ENCODE measurements around the gene ADAMTS14.

The ADAMTS14 gene

DNA sequence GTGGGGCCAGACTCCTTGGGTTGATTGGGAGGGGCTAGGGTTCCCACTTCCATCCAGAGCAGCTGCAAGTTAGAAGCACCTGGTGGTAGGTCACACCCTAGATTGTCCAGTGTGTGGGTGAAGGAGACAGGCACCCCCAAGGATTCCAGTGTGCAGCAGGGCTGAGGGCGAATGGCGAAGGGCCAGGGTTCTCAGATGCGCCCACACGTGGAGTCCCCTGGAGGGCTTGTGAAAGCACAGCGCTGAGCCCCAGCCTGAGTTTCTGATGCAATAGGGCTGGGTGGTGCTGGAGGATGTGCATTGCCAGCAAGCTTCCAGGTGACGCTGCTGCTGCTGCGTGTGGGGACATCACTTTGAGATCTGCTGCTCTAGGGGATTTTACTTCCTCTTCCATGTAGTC lies 87.5 kb downstream of the ADAMTS14 start:
- no peak overlapping the region for H3K9ac ChIP-seq (ENCODE audit: insufficient read length, low read depth)
- no peak overlapping the region for H3K4me3 ChIP-seq (ENCODE audit: insufficient read length, low read depth)
- H3K4me1 ChIP-seq (ENCODE audit: insufficient read depth, insufficient read length), result peaks cover 17% of the 10 kb centered on the region
- H3K27me3 ChIP-seq (ENCODE audit: insufficient read depth, insufficient read length), result no peaks in the 10 kb centered on the region
- H3K9me3 ChIP-seq (ENCODE audit: insufficient read depth, low read length), result no peaks in the 10 kb centered on the region
- no peaks in the 10 kb centered on the region for H3K36me3 ChIP-seq (ENCODE audit: insufficient read depth, insufficient read length, low read length)
- DNase-seq (ENCODE audit: low read depth, low spot score), result no peak
- TF ChIP-seq SUZ12 (IDR thresholded peaks at IDR 0.05; ENCODE audit: extremely low read depth, insufficient read depth, insufficient read length) (no peak), ZNF274 (IDR thresholded peaks at IDR 0.05; ENCODE audit: low read depth, low read length) (no peak), YY1 (IDR thresholded peaks at IDR 0.05; ENCODE audit: insufficient read depth, insufficient read length) (no peak)

DNA sequence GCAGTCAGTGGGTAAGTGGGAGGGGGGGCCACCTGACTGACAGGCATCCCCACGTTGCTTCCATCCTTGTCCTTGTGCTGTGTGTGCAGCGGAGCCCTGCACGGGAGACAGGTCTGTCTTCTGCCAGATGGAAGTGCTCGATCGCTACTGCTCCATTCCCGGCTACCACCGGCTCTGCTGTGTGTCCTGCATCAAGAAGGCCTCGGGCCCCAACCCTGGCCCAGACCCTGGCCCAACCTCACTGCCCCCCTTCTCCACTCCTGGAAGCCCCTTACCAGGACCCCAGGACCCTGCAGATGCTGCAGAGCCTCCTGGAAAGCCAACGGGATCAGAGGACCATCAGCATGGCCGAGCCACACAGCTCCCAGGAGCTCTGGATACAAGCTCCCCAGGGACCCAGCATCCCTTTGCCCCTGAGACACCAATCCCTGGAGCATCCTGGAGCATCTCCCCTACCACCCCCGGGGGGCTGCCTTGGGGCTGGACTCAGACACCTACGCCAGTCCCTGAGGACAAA lies 88.0 kb downstream of the ADAMTS14 start:
- H3K36me3 ChIP-seq (ENCODE audit: insufficient read depth, insufficient read length, low read length), result no peaks in the 10 kb centered on the region
- H3K4me3 ChIP-seq (ENCODE audit: insufficient read length, low read depth), result no peak overlapping the region
- no peaks in the 10 kb centered on the region for H3K27me3 ChIP-seq (ENCODE audit: insufficient read depth, insufficient read length)
- H3K9ac ChIP-seq (ENCODE audit: insufficient read length, low read depth), result no peak overlapping the region
- TF ChIP-seq SUZ12 (IDR thresholded peaks at IDR 0.05; ENCODE audit: extremely low read depth, insufficient read depth, insufficient read length) (no peak), YY1 (IDR thresholded peaks at IDR 0.05; ENCODE audit: insufficient read depth, insufficient read length) (no peak), ZNF274 (IDR thresholded peaks at IDR 0.05; ENCODE audit: low read depth, low read length) (no peak)
- no peak for DNase-seq (ENCODE audit: low read depth, low spot score)
- peaks cover 17% of the 10 kb centered on the region for H3K4me1 ChIP-seq (ENCODE audit: insufficient read depth, insufficient read length)
- no peaks in the 10 kb centered on the region for H3K9me3 ChIP-seq (ENCODE audit: insufficient read depth, low read length)

DNA sequence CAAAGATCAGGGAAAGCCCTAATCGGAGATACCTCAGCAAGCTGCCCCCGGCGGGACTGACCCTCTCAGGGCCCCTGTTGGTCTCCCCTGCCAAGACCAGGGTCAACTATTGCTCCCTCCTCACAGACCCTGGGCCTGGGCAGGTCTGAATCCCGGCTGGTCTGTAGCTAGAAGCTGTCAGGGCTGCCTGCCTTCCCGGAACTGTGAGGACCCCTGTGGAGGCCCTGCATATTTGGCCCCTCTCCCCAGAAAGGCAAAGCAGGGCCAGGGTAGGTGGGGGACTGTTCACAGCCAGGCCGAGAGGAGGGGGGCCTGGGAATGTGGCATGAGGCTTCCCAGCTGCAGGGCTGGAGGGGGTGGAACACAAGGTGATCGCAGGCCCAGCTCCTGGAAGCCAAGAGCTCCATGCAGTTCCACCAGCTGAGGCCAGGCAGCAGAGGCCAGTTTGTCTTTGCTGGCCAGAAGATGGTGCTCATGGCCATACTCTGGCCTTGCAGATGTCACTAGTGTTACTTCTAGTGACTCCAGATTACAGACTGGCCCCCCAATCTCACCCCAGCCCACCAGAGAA lies 88.8 kb downstream of the ADAMTS14 start:
- Histone ChIP-seq H3K4me3 (ENCODE audit: insufficient read length, low read depth) (no peak overlapping the region), H3K9me3 (ENCODE audit: insufficient read depth, low read length) (peaks cover 8% of the 10 kb centered on the region; the same call in 1 of the 2 replicates), H3K27me3 (ENCODE audit: insufficient read depth, insufficient read length) (no peaks in the 10 kb centered on the region), H3K4me1 (ENCODE audit: insufficient read depth, insufficient read length) (peaks cover 17% of the 10 kb centered on the region), H3K9ac (ENCODE audit: insufficient read length, low read depth) (peak overlapping the region; percentile 56), H3K36me3 (ENCODE audit: insufficient read depth, insufficient read length, low read length) (no peaks in the 10 kb centered on the region)
- TF ChIP-seq YY1 (IDR thresholded peaks at IDR 0.05; ENCODE audit: insufficient read depth, insufficient read length), result no peak
- no peak for TF ChIP-seq SUZ12 (IDR thresholded peaks at IDR 0.05; ENCODE audit: extremely low read depth, insufficient read depth, insufficient read length)
- TF ChIP-seq ZNF274 (IDR thresholded peaks at IDR 0.05; ENCODE audit: low read depth, low read length), result no peak
- DNase-seq (ENCODE audit: low read depth, low spot score), result peak; percentile 42

DNA sequence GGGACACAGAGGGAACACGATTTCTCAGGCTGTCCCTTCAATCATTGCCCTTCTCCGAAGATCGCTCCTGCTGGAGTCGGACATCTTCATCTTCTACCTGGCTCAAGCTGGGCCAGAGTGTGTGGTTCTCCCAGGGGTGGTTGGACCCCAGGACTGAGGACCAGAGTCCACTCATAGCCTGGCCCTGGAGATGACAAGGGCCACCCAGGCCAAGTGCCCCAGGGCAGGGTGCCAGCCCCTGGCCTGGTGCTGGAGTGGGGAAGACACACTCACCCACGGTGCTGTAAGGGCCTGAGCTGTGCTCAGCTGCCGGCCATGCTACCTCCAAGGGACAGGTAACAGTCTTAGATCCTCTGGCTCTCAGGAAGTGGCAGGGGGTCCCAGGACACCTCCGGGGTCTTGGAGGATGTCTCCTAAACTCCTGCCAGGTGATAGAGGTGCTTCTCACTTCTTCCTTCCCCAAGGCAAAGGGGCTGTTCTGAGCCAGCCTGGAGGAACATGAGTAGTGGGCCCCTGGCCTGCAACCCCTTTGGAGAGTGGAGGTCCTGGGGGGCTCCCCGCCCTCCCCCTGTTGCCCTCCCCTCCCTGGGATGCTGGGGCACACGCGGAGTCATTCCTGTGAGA lies 89.5 kb downstream of the ADAMTS14 start:
- no peaks in the 10 kb centered on the region for H3K36me3 ChIP-seq (ENCODE audit: insufficient read depth, insufficient read length, low read length)
- H3K27me3 ChIP-seq (ENCODE audit: insufficient read depth, insufficient read length), result no peaks in the 10 kb centered on the region
- TF ChIP-seq SUZ12 (IDR thresholded peaks at IDR 0.05; ENCODE audit: extremely low read depth, insufficient read depth, insufficient read length) (no peak), ZNF274 (IDR thresholded peaks at IDR 0.05; ENCODE audit: low read depth, low read length) (no peak), YY1 (IDR thresholded peaks at IDR 0.05; ENCODE audit: insufficient read depth, insufficient read length) (no peak)
- no peak overlapping the region for H3K4me3 ChIP-seq (ENCODE audit: insufficient read length, low read depth)
- H3K4me1 ChIP-seq (ENCODE audit: insufficient read depth, insufficient read length), result peaks cover 17% of the 10 kb centered on the region
- no peak for DNase-seq (ENCODE audit: low read depth, low spot score)
- peaks cover 15% of the 10 kb centered on the region; the same call in 1 of the 2 replicates for H3K9me3 ChIP-seq (ENCODE audit: insufficient read depth, low read length)
- H3K9ac ChIP-seq (ENCODE audit: insufficient read length, low read depth), result no peak overlapping the region

DNA sequence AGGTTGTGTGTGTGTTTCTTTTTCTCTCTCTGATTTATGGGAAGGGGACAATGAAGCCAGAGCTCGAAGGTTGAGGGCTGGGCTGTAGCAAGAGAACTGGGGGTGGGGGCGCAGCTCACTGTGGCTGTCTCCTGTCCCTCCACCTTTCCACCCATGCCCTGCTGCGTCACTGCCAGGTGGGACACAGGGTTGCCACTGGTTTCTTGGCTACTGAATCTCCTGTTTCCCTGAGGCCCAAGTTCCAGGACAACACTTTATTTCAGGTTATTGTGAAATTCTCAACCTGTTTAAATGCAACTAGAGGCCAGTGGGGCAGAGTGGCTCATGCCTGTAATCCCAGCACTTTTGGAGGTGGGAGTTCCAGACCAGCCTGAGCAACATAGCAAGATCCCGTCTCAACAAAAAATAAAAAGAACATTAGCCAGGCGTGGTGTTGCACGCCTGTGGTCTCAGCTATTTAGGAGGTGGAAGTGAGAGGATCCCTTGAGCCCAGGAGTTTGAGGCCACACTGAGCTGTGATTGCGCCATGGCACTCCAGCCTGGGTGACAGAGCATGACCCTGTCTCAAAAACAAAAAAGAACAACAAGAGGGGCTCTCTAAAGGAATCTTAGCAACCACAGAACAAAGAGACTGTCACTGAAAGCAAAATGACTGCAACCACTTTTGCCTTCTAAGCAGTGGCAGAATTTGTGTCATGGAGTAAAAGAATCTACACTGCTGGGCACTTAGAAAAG lies 90.3 kb downstream of the ADAMTS14 start:
- Histone ChIP-seq H3K4me3 (ENCODE audit: insufficient read length, low read depth) (no peak overlapping the region), H3K9me3 (ENCODE audit: insufficient read depth, low read length) (peaks cover 19% of the 10 kb centered on the region; the same call in 1 of the 2 replicates), H3K4me1 (ENCODE audit: insufficient read depth, insufficient read length) (peaks cover 17% of the 10 kb centered on the region), H3K9ac (ENCODE audit: insufficient read length, low read depth) (no peak overlapping the region), H3K27me3 (ENCODE audit: insufficient read depth, insufficient read length) (no peaks in the 10 kb centered on the region), H3K36me3 (ENCODE audit: insufficient read depth, insufficient read length, low read length) (no peaks in the 10 kb centered on the region)
- DNase-seq (ENCODE audit: low read depth, low spot score), result no peak
- TF ChIP-seq YY1 (IDR thresholded peaks at IDR 0.05; ENCODE audit: insufficient read depth, insufficient read length) (no peak), ZNF274 (IDR thresholded peaks at IDR 0.05; ENCODE audit: low read depth, low read length) (no peak), SUZ12 (IDR thresholded peaks at IDR 0.05; ENCODE audit: extremely low read depth, insufficient read depth, insufficient read length) (no peak)

DNA sequence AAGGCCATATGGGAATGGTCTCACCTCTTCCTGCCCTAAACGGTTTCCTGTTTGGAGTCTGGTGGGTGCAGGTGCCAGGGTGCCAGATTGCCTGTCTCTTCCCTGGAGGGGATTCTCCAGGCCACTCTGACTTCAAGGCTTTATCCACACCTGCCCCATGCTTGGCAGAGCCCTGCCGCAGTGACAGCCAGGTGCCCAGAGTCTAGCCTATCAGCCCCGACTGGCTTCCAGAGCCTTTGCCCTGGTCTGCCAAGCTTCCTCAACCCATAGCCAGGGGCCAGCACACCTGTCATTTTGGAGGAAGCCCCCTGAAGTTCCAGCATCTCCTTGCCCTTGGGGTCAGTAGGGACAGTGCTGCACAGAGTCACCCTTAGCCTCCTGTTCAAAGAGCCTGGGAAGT lies 91.3 kb downstream of the ADAMTS14 start:
- DNase-seq (ENCODE audit: low read depth, low spot score), result no peak
- TF ChIP-seq YY1 (IDR thresholded peaks at IDR 0.05; ENCODE audit: insufficient read depth, insufficient read length), result no peak
- H3K9ac ChIP-seq (ENCODE audit: insufficient read length, low read depth), result no peak overlapping the region
- H3K4me1 ChIP-seq (ENCODE audit: insufficient read depth, insufficient read length), result peaks cover 17% of the 10 kb centered on the region
- H3K36me3 ChIP-seq (ENCODE audit: insufficient read depth, insufficient read length, low read length), result no peaks in the 10 kb centered on the region
- no peak overlapping the region for H3K4me3 ChIP-seq (ENCODE audit: insufficient read length, low read depth)
- H3K27me3 ChIP-seq (ENCODE audit: insufficient read depth, insufficient read length), result no peaks in the 10 kb centered on the region
- H3K9me3 ChIP-seq (ENCODE audit: insufficient read depth, low read length), result peaks cover 19% of the 10 kb centered on the region; the same call in 1 of the 2 replicates

Measured in NT2/D1 (cell line).